Progenitor cell of endocrine pancreas (in vitro differentiated cells): Measurements from ENCODE around the gene SCN8A. TPM values are rescaled to one million over a fixed set of nuclear protein-coding genes. Genes with fewer than 3 reads are reported as not detected.

ENCODE experiments used
- DNase-seq: peaks from one replicate; pipeline ENCODE4 v3.0.0; 2021; ENCODE audit warnings: low spot score; ENCODE audit not compliant: unreplicated experiment
- H3K27ac Mint-ChIP-seq: 2 replicates; pipeline ENCODE4 v1.8.0; 2021; ENCODE audit warnings: mild to moderate bottlenecking, moderate library complexity, mixed read lengths
- H3K27me3 Mint-ChIP-seq: 2 replicates; pipeline ENCODE4 v1.8.0; 2021; ENCODE audit warnings: mixed read lengths
- H3K36me3 Mint-ChIP-seq: 2 replicates; pipeline ENCODE4 v1.8.0; 2022; ENCODE audit warnings: mixed read lengths; ENCODE audit not compliant: insufficient read depth
- H3K4me1 Mint-ChIP-seq: 2 replicates; pipeline ENCODE4 v1.8.0; 2021; ENCODE audit warnings: low read depth, mixed read lengths
- H3K4me3 Mint-ChIP-seq: 2 replicates; pipeline ENCODE4 v1.8.0; 2021; ENCODE audit warnings: low read depth, mild to moderate bottlenecking, moderate library complexity, mixed read lengths
- H3K9me3 Mint-ChIP-seq: 2 replicates; pipeline ENCODE4 v1.8.0; 2021; ENCODE audit warnings: low read depth, mixed read lengths
- CTCF ChIP-seq: fragments of 200-600 bp; sonication (generic); IDR thresholded peaks from one replicate; pipeline ENCODE4 v1.5.0; 2021; ENCODE audit warnings: antibody characterized with exemption, mild to moderate bottlenecking; ENCODE audit not compliant: unreplicated experiment
- total RNA-seq: library from RNA; stranded (reverse); gene quantifications from 2 replicates; pipeline ENCODE4 v1.2.1, GENCODE V29; 2021

The SCN8A gene
- total RNA-seq, 1 donor from 2014 or later = 9.8 TPM

- Mint-ChIP-seq H3K27ac (no peak overlapping the region), H3K9me3 (no peaks in the 10 kb centered on the region), H3K36me3 (peaks cover 15% of the 10 kb centered on the region), H3K4me1 (peaks cover 41% of the 10 kb centered on the region), H3K27me3 (no peaks in the 10 kb centered on the region), H3K4me3 (no peak overlapping the region)
- no peak for TF ChIP-seq CTCF
- DNase-seq = no peak
Observed at GRCh38 chr12:51837286-51837685, 246.3 kb downstream of the SCN8A start.

- Mint-ChIP-seq H3K27me3 (no peaks in the 10 kb centered on the region), H3K9me3 (no peaks in the 10 kb centered on the region), H3K4me3 (no peak overlapping the region), H3K36me3 (peaks cover 15% of the 10 kb centered on the region), H3K27ac (no peak overlapping the region), H3K4me1 (peaks cover 44% of the 10 kb centered on the region)
- DNase-seq = no peak
- no peak for TF ChIP-seq CTCF
Observed at GRCh38 chr12:51838036-51838435, 247.0 kb downstream of the SCN8A start.

- Mint-ChIP-seq H3K9me3 (no peaks in the 10 kb centered on the region), H3K27ac (no peak overlapping the region), H3K4me3 (no peak overlapping the region), H3K27me3 (no peaks in the 10 kb centered on the region), H3K36me3 (peaks cover 13% of the 10 kb centered on the region), H3K4me1 (peaks cover 44% of the 10 kb centered on the region)
- no peak for DNase-seq
- no peak for TF ChIP-seq CTCF
Observed at GRCh38 chr12:51838762-51839161, 247.7 kb downstream of the SCN8A start.

- Mint-ChIP-seq H3K27me3 (no peaks in the 10 kb centered on the region), H3K36me3 (peaks cover 12% of the 10 kb centered on the region), H3K4me1 (peaks cover 48% of the 10 kb centered on the region), H3K4me3 (no peak overlapping the region), H3K27ac (peak overlapping the region; percentile 35), H3K9me3 (no peaks in the 10 kb centered on the region)
- no peak for DNase-seq
- TF ChIP-seq CTCF = no peak
Observed at GRCh38 chr12:51839310-51839947, 248.4 kb downstream of the SCN8A start.

GRCh38 chr12:51840966-51841365 lies 249.9 kb downstream of the SCN8A start:
- no peak for TF ChIP-seq CTCF
- H3K27ac Mint-ChIP-seq = no peak overlapping the region
- no peak for DNase-seq
- H3K4me3 Mint-ChIP-seq = no peak overlapping the region
- peaks cover 59% of the 10 kb centered on the region for H3K4me1 Mint-ChIP-seq
- H3K9me3 Mint-ChIP-seq = no peaks in the 10 kb centered on the region
- H3K27me3 Mint-ChIP-seq = no peaks in the 10 kb centered on the region
- H3K36me3 Mint-ChIP-seq = peaks cover 8% of the 10 kb centered on the region
